Activated CD4-positive, alpha-beta memory T cell treated with anti-CD3 and anti-CD28 coated beads, Interleukin-2, amount 10 ng/mL, durations not matched to agents 7 days and 5 days (primary cell): ENCODE data around the gene CLRN1. TPM values are rescaled to one million over a fixed set of nuclear protein-coding genes. Genes with fewer than 3 reads are reported as not detected.

Experiments
- CTCF ChIA-PET: fragments of 350-600 bp; sonication (Branson Sonifier 250); formaldehyde crosslinking; loops from one replicate; lab custom pipeline; 2021; ENCODE audit warnings: antibody characterized with exemption, inconsistent platforms; lab: Charles Lee
- POLR2A ChIA-PET: fragments of 350-600 bp; sonication (Branson Sonifier 250); formaldehyde crosslinking; loops from one replicate; lab custom pipeline; 2021; ENCODE audit warnings: antibody characterized with exemption; lab: Charles Lee
- DNase-seq: peaks from one replicate; pipeline ENCODE4 v3.0.0-alpha.2; 2020
- H3K27ac Mint-ChIP-seq: one replicate; pipeline ENCODE4 v1.8.0; 2021; ENCODE audit warnings: mild to moderate bottlenecking, mixed read lengths
- H3K27me3 Mint-ChIP-seq: one replicate; pipeline ENCODE4 v1.8.0; 2021; ENCODE audit warnings: mixed read lengths
- H3K36me3 Mint-ChIP-seq: one replicate; pipeline ENCODE4 v1.8.0; 2021; ENCODE audit warnings: low read depth, mixed read lengths
- H3K4me1 Mint-ChIP-seq: one replicate; pipeline ENCODE4 v1.8.0; 2021; ENCODE audit warnings: mixed read lengths
- H3K4me3 Mint-ChIP-seq: one replicate; pipeline ENCODE4 v1.8.0; 2021; ENCODE audit warnings: mild to moderate bottlenecking, mixed read lengths
- H3K9me3 Mint-ChIP-seq: one replicate; pipeline ENCODE4 v1.8.0; 2021; ENCODE audit warnings: mixed read lengths
- total RNA-seq, 2 experiments: library from RNA; stranded (reverse); gene quantifications; one replicate each; pipeline ENCODE4 v1.2.3, GENCODE V29; 2021

CLRN1 gene
- total RNA-seq, 2 experiments from 2014 or later, result not detected

DNA sequence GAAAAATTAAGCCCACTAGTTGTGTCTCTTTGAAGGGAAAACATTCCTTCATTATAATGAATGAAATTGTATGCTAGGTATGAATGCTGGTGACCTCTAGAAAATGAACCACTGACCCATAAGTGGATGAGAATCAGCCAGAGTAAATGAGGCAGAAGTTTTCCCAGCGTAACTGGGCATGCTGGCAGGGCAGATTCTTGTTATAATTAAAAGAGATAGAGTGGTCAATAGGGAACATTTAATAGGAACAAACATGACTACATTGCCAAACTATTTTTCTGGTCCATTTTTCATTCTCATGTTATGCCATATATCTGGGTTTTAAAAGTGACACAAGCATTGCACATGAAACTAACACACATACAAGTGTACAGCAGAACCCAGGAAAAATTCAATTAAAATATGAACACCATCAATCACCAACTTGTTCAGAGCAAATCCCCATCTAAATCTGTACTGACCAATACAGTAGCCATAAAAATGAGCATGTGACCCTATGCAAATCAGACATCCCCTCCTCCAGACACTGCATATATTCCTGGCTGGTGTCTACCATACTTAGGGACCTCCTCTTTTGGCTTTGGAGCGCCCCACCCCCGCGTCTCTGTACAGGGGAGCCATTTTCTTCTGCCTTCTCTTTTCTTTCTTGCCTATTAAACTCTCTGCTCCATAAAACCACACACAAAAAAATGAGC, 4.0 kb downstream of the CLRN1 start:
- H3K36me3 Mint-ChIP-seq, result no peaks in the 10 kb centered on the region
- ChIA-PET CTCF (no interaction called here), POLR2A (no interaction called here)
- no peak overlapping the region for H3K4me3 Mint-ChIP-seq
- H3K9me3 Mint-ChIP-seq, result no peaks in the 10 kb centered on the region
- no peaks in the 10 kb centered on the region for H3K4me1 Mint-ChIP-seq
- no peak overlapping the region for H3K27ac Mint-ChIP-seq
- no peak for DNase-seq
- peaks cover 27% of the 10 kb centered on the region for H3K27me3 Mint-ChIP-seq

DNA sequence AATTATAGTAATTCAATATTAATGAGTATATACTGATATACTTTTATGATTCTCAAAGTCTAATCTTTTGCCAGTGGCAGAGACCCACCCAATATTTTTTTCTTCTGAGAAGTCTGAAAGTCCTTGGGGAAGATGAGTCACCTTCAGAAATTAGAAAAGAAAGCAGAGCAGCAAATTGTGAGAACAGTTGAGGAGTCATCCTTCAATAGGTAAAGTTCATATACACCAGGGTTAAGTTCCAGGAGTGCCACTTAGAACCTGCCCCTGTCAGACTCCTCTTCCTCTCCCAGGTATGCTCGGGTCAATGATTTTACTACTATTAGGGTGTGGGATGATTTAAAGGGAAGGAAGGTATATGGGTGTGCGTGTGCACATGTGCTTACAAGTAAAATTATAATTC, 7.1 kb downstream of the CLRN1 start:
- CTCF ChIA-PET, result no interaction called here
- no peak for DNase-seq
- Mint-ChIP-seq H3K27ac (no peak overlapping the region), H3K4me1 (no peaks in the 10 kb centered on the region), H3K27me3 (peaks cover 41% of the 10 kb centered on the region), H3K36me3 (no peaks in the 10 kb centered on the region), H3K9me3 (no peaks in the 10 kb centered on the region), H3K4me3 (no peak overlapping the region)
- POLR2A ChIA-PET, result no interaction called here

DNA sequence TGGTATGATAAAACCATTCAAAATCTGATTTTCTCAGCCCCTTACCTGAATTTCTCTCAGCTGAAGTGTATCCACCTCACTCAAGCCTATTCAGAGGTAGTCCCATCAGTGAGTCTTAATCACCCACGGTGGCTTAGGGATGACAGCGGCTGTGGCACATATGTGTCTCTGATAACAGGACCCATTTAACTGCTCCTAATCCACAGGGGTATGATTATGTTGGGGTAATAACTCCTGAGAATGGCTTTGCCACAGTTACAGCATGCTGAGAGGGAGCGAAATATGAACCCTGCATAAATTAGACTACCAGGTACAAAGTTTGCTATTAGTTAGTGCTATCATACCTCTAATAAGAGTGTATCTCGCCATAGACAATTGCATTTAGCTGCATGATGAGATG, 10.6 kb downstream of the CLRN1 start:
- Mint-ChIP-seq H3K9me3 (no peaks in the 10 kb centered on the region), H3K27me3 (peaks cover 42% of the 10 kb centered on the region), H3K4me1 (no peaks in the 10 kb centered on the region), H3K27ac (no peak overlapping the region), H3K4me3 (no peak overlapping the region), H3K36me3 (no peaks in the 10 kb centered on the region)
- CTCF ChIA-PET, result no interaction called here
- POLR2A ChIA-PET, result no interaction called here
- no peak for DNase-seq

DNA sequence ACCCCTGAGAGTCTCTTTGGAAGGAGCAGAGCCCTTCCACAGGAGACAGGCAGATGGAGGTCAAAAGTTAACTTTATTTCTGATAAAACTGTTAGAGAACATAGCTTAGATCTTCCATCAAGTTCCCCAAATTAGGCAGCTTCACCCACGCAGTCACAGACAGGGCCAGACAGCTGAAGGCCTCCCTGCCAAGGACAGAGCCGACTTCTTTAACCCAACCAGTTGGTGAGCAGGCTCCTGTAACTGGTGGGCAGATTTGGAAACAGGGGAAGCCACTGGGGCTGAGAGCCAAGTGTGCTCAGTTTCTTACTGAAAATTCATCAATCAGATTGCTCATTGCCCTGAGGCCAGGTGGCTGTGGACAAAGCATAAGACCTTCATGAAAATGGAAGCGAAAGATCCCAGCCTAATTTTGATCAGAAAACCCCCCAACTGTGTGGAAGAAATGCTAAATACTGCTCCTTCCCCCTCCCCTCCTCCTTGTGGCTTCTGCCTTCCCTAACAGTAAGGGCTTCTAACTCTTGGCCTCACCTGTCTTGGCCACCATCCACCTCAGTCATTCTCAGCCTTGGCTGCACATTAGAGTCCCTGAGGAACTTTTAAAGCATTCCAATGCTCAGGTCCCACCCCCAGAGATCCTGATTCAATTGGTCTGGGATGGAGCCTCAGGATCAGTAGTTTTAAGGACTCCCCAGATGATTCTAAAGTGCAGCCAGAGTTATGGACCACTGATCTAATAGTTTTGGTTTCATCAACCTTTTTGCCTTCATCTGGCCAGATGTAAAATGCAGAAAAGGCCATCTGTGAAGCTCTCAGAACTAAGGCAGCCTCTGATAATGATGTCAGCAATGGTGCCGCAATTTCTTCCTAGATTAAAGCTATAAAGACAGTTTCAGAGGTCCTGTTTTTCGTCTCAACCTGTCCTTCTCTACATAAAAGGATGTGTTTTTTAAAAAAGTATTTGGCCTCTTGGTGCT, 11.5 kb downstream of the CLRN1 start:
- CTCF ChIA-PET, result no interaction called here
- Mint-ChIP-seq H3K27me3 (peaks cover 42% of the 10 kb centered on the region), H3K36me3 (no peaks in the 10 kb centered on the region), H3K4me3 (no peak overlapping the region), H3K4me1 (no peaks in the 10 kb centered on the region), H3K27ac (no peak overlapping the region), H3K9me3 (no peaks in the 10 kb centered on the region)
- POLR2A ChIA-PET, result no interaction called here
- no peak for DNase-seq

DNA sequence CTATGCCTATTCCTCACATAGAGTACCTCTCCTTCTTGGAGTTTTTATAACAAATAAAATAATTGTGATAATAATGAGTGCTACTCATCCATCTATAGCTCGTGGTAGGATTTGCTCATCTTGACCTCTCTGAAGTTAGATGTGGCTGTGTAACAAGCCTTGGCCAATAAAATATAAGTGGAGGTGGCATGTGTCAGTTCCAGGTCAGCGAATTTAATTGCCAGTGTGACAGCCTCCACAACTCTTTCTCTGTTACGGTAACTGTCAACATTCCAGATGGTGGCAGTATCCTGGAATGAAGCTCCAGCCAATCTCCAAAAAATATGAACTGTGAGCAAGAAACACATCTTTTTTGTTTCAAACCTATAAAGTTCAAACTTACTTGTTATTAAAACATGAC, 13.8 kb downstream of the CLRN1 start:
- Mint-ChIP-seq H3K36me3 (no peaks in the 10 kb centered on the region), H3K9me3 (no peaks in the 10 kb centered on the region), H3K27me3 (peaks cover 47% of the 10 kb centered on the region), H3K4me3 (no peak overlapping the region), H3K27ac (no peak overlapping the region), H3K4me1 (no peaks in the 10 kb centered on the region)
- DNase-seq, result no peak
- POLR2A ChIA-PET, result no interaction called here
- CTCF ChIA-PET, result no interaction called here

DNA sequence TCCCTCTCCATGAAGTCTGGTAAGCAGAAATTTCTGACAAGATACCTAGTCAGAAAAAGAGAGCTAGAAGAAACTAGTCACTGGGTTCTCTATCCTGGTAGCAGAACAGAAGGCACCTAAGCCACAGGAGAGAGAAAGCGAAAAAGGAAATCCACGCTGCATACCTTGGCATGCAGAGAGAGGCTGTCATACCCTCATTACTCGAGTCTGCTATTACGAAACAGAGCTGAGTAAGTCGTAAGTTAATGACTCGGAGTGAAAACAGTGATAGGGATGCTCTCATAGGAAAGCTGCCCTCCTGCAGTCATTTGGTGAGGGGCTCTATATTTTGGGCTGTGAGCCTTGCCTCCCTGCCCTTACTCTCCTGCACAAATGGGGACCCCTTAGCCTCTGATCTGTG, 16.2 kb downstream of the CLRN1 start:
- Mint-ChIP-seq H3K9me3 (no peaks in the 10 kb centered on the region), H3K4me1 (no peaks in the 10 kb centered on the region), H3K36me3 (no peaks in the 10 kb centered on the region), H3K27me3 (peaks cover 39% of the 10 kb centered on the region), H3K27ac (no peak overlapping the region), H3K4me3 (no peak overlapping the region)
- ChIA-PET CTCF (interaction anchor here (0.5 kb wide), 1 partner anchor 191 kb away, joined by 3 read pairs; no protein-coding TSS in a partner anchor), POLR2A (no interaction called here)
- DNase-seq, result no peak

DNA sequence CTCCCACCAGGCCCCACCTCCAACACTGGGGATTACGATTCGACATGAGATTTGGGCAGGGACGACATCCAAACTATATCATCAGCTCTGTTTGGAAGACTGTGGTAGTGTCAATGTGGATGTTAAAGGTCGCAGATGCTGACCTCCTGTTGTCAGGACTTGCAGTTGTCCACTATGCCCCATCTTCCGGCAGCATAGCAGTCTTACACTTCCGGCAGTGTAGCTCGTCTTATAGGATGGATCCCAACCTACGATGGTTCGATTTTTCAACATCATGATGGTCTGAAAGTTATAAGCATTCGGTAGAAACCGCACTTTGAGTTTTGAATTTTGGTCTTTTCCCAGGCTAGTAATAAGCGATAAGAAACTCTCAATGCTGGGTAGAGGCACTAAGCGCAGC, 20.6 kb downstream of the CLRN1 start:
- ChIA-PET POLR2A (no interaction called here), CTCF (interaction anchor here (0.5 to 0.8 kb wide), 2 partner anchors 195 to 367 kb away, joined by 3 read pairs; no protein-coding TSS in a partner anchor)
- Mint-ChIP-seq H3K9me3 (no peaks in the 10 kb centered on the region), H3K36me3 (no peaks in the 10 kb centered on the region), H3K27me3 (peaks cover 43% of the 10 kb centered on the region), H3K4me1 (no peaks in the 10 kb centered on the region), H3K27ac (no peak overlapping the region), H3K4me3 (no peak overlapping the region)
- DNase-seq, result no peak

DNA sequence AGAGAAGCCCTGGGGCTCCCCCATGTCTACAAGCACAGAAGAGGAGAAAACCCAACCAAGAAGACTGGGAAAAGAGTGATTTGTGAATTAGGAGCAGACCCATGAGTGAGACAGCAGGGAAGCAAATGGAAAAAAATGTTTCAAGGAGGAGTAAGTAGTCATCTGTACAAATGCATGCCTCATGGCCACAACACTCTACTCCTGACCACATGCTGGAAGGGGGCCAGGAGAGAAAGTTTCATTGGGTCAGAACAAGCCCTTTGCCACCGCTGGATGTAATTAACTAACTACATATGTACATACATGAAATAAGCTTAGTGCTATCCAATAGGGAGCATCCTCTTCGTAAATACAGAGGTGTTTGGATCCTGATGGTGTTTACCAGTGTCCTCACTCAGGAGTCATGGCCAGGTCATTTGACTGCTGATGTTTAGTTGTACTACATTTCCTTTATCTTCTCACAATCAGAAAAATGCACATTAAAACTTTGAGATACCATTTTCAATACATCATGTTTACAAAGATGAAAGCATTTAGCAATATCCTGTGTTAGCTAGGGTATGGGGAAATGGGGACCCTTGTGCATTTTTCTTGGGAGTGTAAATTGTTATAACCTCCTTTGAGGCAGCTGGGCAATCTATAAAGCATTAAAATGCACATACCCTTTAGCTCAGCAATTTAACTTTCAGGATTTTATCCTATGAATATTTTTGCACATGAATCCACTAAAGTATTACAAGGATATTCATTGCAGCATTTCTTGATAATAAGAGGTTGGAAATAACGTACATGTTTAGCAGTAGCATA, 27.1 kb downstream of the CLRN1 start:
- ChIA-PET POLR2A (no interaction called here), CTCF (no interaction called here)
- Mint-ChIP-seq H3K36me3 (no peaks in the 10 kb centered on the region), H3K27ac (no peak overlapping the region), H3K4me1 (no peaks in the 10 kb centered on the region), H3K27me3 (peaks cover 33% of the 10 kb centered on the region), H3K4me3 (no peak overlapping the region), H3K9me3 (no peaks in the 10 kb centered on the region)
- DNase-seq, result no peak

DNA sequence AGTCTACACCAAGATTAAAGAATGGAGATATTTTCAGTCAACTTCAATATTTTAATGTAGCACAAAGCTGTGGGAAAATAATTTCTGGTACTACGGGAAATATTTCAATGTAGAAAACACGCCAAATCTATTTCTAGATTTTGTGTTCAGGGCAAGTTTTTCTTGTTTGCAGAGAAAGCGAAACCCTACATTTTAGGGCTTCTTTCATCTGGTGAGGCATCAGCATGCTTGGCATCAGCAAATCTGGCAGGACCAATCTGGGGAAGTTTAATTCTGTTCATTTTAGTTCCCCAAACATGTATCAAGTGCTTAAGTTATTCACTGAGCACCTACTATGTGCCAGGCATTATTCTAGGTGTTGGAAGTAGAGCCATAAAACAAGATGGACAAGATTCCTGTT, 30.3 kb downstream of the CLRN1 start:
- no peaks in the 10 kb centered on the region for H3K9me3 Mint-ChIP-seq
- H3K27ac Mint-ChIP-seq, result no peak overlapping the region
- H3K27me3 Mint-ChIP-seq, result peaks cover 33% of the 10 kb centered on the region
- H3K4me3 Mint-ChIP-seq, result no peak overlapping the region
- no peaks in the 10 kb centered on the region for H3K36me3 Mint-ChIP-seq
- ChIA-PET POLR2A (no interaction called here), CTCF (no interaction called here)
- DNase-seq, result no peak
- H3K4me1 Mint-ChIP-seq, result no peaks in the 10 kb centered on the region

DNA sequence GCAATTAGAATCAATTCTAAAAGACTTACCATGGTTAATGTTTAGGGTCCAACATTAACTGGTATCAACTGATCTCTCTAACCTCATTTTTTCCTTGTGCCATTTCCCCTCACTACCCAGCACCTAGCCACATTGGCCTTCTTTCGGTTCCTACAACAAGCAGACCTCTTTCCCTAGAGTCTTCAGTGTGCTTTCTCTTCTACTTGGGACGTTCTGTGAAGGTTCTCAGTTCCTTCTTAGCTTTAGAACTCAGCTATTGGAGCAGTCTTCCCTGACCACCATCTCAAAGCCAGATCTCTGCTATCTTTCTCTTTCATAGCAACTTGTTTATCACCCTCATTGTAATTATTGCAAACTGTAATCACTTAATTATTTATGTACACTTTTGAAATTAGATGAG, 35.8 kb downstream of the CLRN1 start:
- DNase-seq, result no peak
- H3K27me3 Mint-ChIP-seq, result peaks cover 41% of the 10 kb centered on the region
- POLR2A ChIA-PET, result no interaction called here
- no peaks in the 10 kb centered on the region for H3K9me3 Mint-ChIP-seq
- H3K27ac Mint-ChIP-seq, result no peak overlapping the region
- H3K36me3 Mint-ChIP-seq, result no peaks in the 10 kb centered on the region
- H3K4me3 Mint-ChIP-seq, result no peak overlapping the region
- H3K4me1 Mint-ChIP-seq, result peaks cover 14% of the 10 kb centered on the region
- CTCF ChIA-PET, result no interaction called here

DNA sequence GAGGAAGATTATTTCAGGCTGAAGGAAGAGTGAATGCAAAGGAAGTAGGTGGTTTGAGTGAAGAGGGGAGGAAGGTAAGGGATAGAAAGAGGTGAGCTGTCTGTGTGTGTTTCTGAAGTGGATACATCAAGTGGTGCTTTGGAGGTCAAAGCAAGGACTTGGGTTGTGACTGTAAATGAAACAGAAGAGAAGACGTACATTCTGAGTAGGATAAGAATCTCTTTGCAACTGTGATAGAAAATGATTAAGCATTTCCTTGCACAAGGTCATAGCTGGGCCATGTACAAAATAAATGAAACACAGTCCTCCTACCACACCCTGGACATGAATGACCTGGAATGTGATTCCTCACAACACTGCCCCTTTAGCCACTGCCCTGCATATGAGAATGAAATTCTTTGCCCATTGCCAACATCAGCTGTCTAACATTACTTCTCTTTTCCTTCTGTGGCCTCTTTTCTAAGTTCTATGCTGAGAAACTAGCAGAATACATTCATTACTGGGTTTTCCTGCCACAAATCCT, 39.0 kb downstream of the CLRN1 start:
- Mint-ChIP-seq H3K9me3 (no peaks in the 10 kb centered on the region), H3K4me1 (peaks cover 14% of the 10 kb centered on the region), H3K27me3 (peaks cover 42% of the 10 kb centered on the region), H3K4me3 (no peak overlapping the region), H3K27ac (no peak overlapping the region), H3K36me3 (no peaks in the 10 kb centered on the region)
- POLR2A ChIA-PET, result no interaction called here
- CTCF ChIA-PET, result interaction anchor here (1.0 kb wide), 1 partner anchor 8 kb away, joined by 3 read pairs; no protein-coding TSS in a partner anchor
- DNase-seq, result no peak

DNA sequence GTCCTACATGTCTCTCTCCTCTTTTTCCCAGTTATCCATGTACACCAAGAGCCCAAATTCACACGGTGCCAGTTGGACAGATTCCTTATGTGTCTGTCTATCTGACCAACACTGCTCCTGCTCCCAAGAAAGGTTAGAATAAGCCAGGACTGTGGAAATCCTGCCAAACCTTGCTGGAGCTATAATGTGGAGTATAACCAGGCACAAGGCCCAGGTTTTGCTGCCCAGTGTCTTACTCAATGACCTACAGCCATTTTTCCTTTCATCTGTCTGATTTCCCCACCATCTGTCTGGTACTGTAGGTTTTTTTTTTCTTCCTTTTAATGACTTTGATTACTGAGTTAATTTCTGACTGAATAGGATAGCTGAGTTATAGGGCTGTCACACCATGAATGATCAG, 40.8 kb downstream of the CLRN1 start:
- CTCF ChIA-PET, result no interaction called here
- Mint-ChIP-seq H3K36me3 (no peaks in the 10 kb centered on the region), H3K4me1 (peaks cover 14% of the 10 kb centered on the region), H3K9me3 (no peaks in the 10 kb centered on the region), H3K27ac (no peak overlapping the region), H3K4me3 (no peak overlapping the region), H3K27me3 (peaks cover 43% of the 10 kb centered on the region)
- no peak for DNase-seq
- POLR2A ChIA-PET, result no interaction called here

DNA sequence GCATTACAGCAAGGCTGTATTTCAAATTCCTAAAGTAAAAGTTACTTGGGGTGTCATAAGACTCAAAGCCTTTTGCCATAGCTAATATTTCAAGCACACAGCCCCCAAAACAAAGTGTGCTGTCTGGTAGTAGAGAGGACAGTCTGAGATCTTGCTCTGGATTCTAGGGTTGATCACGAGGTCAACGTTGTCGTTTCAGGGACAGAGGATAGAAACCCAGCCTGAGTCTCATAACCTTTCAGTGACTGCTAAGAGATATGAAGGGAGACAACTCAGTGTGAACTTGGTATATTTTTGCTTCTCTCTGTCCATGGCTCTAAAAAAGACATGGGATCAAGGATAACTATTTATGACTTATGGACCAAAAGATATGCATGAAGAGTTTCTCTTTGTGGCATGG, 41.7 kb downstream of the CLRN1 start:
- no peaks in the 10 kb centered on the region for H3K36me3 Mint-ChIP-seq
- H3K27ac Mint-ChIP-seq, result no peak overlapping the region
- H3K4me1 Mint-ChIP-seq, result peaks cover 16% of the 10 kb centered on the region
- POLR2A ChIA-PET, result no interaction called here
- H3K9me3 Mint-ChIP-seq, result no peaks in the 10 kb centered on the region
- CTCF ChIA-PET, result no interaction called here
- DNase-seq, result no peak
- peaks cover 37% of the 10 kb centered on the region for H3K27me3 Mint-ChIP-seq
- no peak overlapping the region for H3K4me3 Mint-ChIP-seq
